ENCODE results near the gene BCL11B. TPM values are rescaled to one million over a fixed set of nuclear protein-coding genes. Genes with fewer than 3 reads are reported as not detected.

Gene BCL11B
- total and polyA plus RNA-seq, 4 donors, result 0.04 to 0.42 (median 0.16) TPM

DNA sequence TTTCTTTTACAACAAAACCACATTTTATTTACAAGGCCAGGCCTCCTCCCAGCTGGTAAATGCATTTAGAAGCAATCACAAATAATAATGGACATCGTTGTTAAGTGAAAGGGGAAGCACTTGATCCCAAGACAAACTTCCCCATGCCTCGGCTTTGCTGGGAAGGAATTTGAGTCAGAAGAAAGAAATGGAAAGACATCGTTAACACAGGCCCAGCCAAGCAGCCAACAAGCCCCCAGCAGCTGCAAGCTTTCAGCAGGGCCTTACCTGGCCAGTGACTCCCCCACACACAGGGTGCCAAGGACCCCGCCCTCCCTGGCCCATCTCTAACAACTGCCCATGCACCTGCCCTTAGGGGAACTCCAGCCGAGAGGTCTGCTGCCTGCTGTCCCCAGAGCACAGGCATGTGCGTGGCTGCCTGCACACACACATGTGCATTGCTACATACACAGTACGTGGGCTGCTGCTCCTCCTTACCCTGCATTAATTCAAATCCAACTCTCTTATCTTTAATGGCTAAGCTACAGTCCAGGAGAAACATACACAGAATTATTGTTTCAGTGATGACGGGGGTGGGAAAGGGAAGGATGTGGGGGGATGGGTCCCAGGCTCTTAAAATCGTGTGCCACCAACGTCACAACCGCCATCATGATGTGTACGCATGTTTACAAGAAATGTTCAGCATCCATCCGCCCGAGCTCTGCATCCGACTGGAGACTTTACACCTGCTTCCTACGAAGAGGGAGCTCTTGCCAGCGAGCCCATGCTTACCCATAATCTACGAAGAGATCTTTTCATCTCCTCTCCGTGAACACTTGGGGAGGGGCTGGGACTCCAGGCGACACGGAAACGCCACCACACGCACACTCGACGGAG lies 9.8 kb downstream of the BCL11B start:
- H3K4me1 ChIP-seq (ENCODE audit: control insufficient read depth in 4 of 4, insufficient read depth in 4 of 4, low read length in 3 of 4), result peaks cover 0 to 4% (median 0%) of the 10 kb centered on the region in 4 donors
- H3K9me3 ChIP-seq (ENCODE audit: control insufficient read depth in 4 of 4, low read length in 3 of 4), result no peaks in the 10 kb centered on the region
- H3K9ac ChIP-seq (ENCODE audit: low read depth in 1 of 2, low read length in 2 of 2), result no peak overlapping the region
- no peak for TF ChIP-seq RXRA (IDR thresholded peaks at IDR 0.05)
- TF ChIP-seq, protein P1, sequence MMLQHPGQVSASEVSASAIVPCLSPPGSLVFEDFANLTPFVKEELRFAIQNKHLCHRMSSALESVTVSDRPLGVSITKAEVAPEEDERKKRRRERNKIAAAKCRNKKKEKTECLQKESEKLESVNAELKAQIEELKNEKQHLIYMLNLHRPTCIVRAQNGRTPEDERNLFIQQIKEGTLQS (IDR thresholded peaks at IDR 0.05), result no peak
- no peak for TF ChIP-seq ZBTB33 (IDR thresholded peaks at IDR 0.05)
- no peak for TF ChIP-seq EGR1 (IDR thresholded peaks at IDR 0.05; ENCODE audit: low read depth in 2 of 2)
- TF ChIP-seq YY1 (IDR thresholded peaks at IDR 0.05), result no peak
- no peak for TF ChIP-seq CTCF (IDR thresholded peaks at IDR 0.05; ENCODE audit: low read depth, low read length, missing input control)
- TF ChIP-seq, protein P2, sequence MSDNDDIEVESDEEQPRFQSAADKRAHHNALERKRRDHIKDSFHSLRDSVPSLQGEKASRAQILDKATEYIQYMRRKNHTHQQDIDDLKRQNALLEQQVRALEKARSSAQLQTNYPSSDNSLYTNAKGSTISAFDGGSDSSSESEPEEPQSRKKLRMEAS (IDR thresholded peaks at IDR 0.05), result no peak
- TF ChIP-seq FOXA2 (IDR thresholded peaks at IDR 0.05), result no peak
- no peak for TF ChIP-seq TAF1 (conservative IDR thresholded peaks at IDR 0.05)
- no peak for TF ChIP-seq HNF4G (IDR thresholded peaks at IDR 0.05)
- TF ChIP-seq SP1 (IDR thresholded peaks at IDR 0.05), result no peak
- TF ChIP-seq GABPA (IDR thresholded peaks at IDR 0.05 in 1 of 2, conservative IDR thresholded peaks at IDR 0.05 in 1 of 2), result no peak
- no peak for TF ChIP-seq NR2F2 (IDR thresholded peaks at IDR 0.05)
- no peak for TF ChIP-seq HNF4A (conservative IDR thresholded peaks at IDR 0.05)
- TF ChIP-seq RAD21 (IDR thresholded peaks at IDR 0.05), result no peak
- TF ChIP-seq JUND (IDR thresholded peaks at IDR 0.05), result no peak
- DNase-seq (ENCODE audit: low spot score), result no peak
- WGBS, result 42% methylated on average over 25 of the region's 25 CpGs
- no peak overlapping the region for H3K27ac ChIP-seq (ENCODE audit: low read depth in 1 of 2, low read length in 2 of 2)
- no peaks in the 10 kb centered on the region for H3K36me3 ChIP-seq (ENCODE audit: control insufficient read depth in 4 of 4, insufficient read depth in 3 of 4, low read depth in 1 of 4, low read length in 3 of 4)
- H3K27me3 ChIP-seq (ENCODE audit: control insufficient read depth in 4 of 4, insufficient read depth in 4 of 4, low read length in 3 of 4), result peaks cover 0 to 9% (median 4%) of the 10 kb centered on the region in 4 donors
- H3K4me3 ChIP-seq (ENCODE audit: low read depth in 1 of 3, low read length in 3 of 3), result no peak overlapping the region

- TF ChIP-seq RAD21 (IDR thresholded peaks at IDR 0.05) (no peak), SP1 (IDR thresholded peaks at IDR 0.05) (no peak), EGR1 (IDR thresholded peaks at IDR 0.05; ENCODE audit: low read depth in 2 of 2) (no peak), REST (IDR thresholded peaks at IDR 0.05) (no peak), TAF1 (conservative IDR thresholded peaks at IDR 0.05) (no peak), NR2F2 (IDR thresholded peaks at IDR 0.05) (no peak), JUND (IDR thresholded peaks at IDR 0.05) (no peak), CTCF (IDR thresholded peaks at IDR 0.05; ENCODE audit: low read depth, low read length, missing input control) (no peak)
- no peak for DNase-seq (ENCODE audit: low spot score)
- H3K4me1 ChIP-seq (ENCODE audit: control insufficient read depth in 4 of 4, insufficient read depth in 4 of 4, low read length in 3 of 4), result no peaks in the 10 kb centered on the region
- no peak overlapping the region for H3K27ac ChIP-seq (ENCODE audit: low read depth in 1 of 2, low read length in 2 of 2)
- no peaks in the 10 kb centered on the region for H3K36me3 ChIP-seq (ENCODE audit: control insufficient read depth in 4 of 4, insufficient read depth in 3 of 4, low read depth in 1 of 4, low read length in 3 of 4)
- H3K9me3 ChIP-seq (ENCODE audit: control insufficient read depth in 4 of 4, low read length in 3 of 4), result no peaks in the 10 kb centered on the region
- H3K27me3 ChIP-seq (ENCODE audit: control insufficient read depth in 4 of 4, insufficient read depth in 4 of 4, low read length in 3 of 4), result peaks cover 0 to 5% (median 2%) of the 10 kb centered on the region in 4 donors
- 64% methylated on average over 20 of the region's 20 CpGs for WGBS
- no peak overlapping the region for H3K4me3 ChIP-seq (ENCODE audit: low read depth in 1 of 3, low read length in 3 of 3)
- H3K9ac ChIP-seq (ENCODE audit: low read depth in 1 of 2, low read length in 2 of 2), result no peak overlapping the region
Measured at GRCh38 chr14:99260587-99261551, 11.1 kb downstream of the BCL11B start.

All from liver (tissue), 9 donors.